ENCODE measurements around the gene DNAAF1. TPM values are rescaled to one million over a fixed set of nuclear protein-coding genes. Genes with fewer than 3 reads are reported as not detected.

The DNAAF1 gene
- total RNA-seq, 3 donors from 2014 or later (not counting 1 experiment from before 2014, with no cell fraction given) = 0.43 to 2.9 (median 0.95) TPM

GRCh38 chr16:84098939-84099338, 46.2 kb upstream of the DNAAF1 start:
- DNase-seq (no peak), ATAC-seq (no peak)
- Mint-ChIP-seq H3K27ac (peak overlapping the region; percentile 26 to 70), H3K4me1 (peaks cover 6 to 23% of the 10 kb centered on the region in 2 donors), H3K36me3 (peaks cover 14% of the 10 kb centered on the region), H3K27me3 (ENCODE audit: low read depth in 2 of 2) (no peaks in the 10 kb centered on the region), H3K9me3 (no peaks in the 10 kb centered on the region), H3K4me3 (no peak overlapping the region)
- no peaks in the 10 kb centered on the region for H3K9me3 ChIP-seq (ENCODE audit: control insufficient read depth, insufficient read depth, low read length)
- intact Hi-C loops (cut with micrococcal nuclease) = no loop called here
- H3K27me3 ChIP-seq (ENCODE audit: control insufficient read depth, insufficient read depth, low read length) = no peaks in the 10 kb centered on the region
- 98% methylated on average over 6 of the region's 7 CpGs for WGBS (ENCODE audit: insufficient coverage)
- H3K36me3 ChIP-seq (ENCODE audit: control insufficient read depth, insufficient read depth, low read length) = peaks cover 49% of the 10 kb centered on the region
- H3K4me1 ChIP-seq (ENCODE audit: control insufficient read depth, insufficient read depth, low read length) = peaks cover 3% of the 10 kb centered on the region
- no peak overlapping the region for H3K27ac ChIP-seq (ENCODE audit: low read length)
- H3K4me3 ChIP-seq (ENCODE audit: low read length) = no peak overlapping the region
- TF ChIP-seq CTCF (IDR thresholded peaks at IDR 0.05) = no peak

- Histone ChIP-seq H3K4me3 (ENCODE audit: low read length) (no peak overlapping the region), H3K9me3 (ENCODE audit: control insufficient read depth, insufficient read depth, low read length) (no peaks in the 10 kb centered on the region), H3K27me3 (ENCODE audit: control insufficient read depth, insufficient read depth, low read length) (no peaks in the 10 kb centered on the region), H3K36me3 (ENCODE audit: control insufficient read depth, insufficient read depth, low read length) (peaks cover 15% of the 10 kb centered on the region), H3K27ac (ENCODE audit: low read length) (no peak overlapping the region), H3K4me1 (ENCODE audit: control insufficient read depth, insufficient read depth, low read length) (peaks cover 3% of the 10 kb centered on the region)
- 86% methylated on average over 5 of the region's 5 CpGs for WGBS (ENCODE audit: insufficient coverage)
- ATAC-seq (no peak), DNase-seq (no peak)
- H3K27me3 Mint-ChIP-seq (ENCODE audit: low read depth in 2 of 2) = no peaks in the 10 kb centered on the region
- no peak overlapping the region for H3K4me3 Mint-ChIP-seq
- intact Hi-C loops (cut with micrococcal nuclease) = no loop called here
- H3K27ac Mint-ChIP-seq = no peak overlapping the region
- peaks cover 30 to 44% of the 10 kb centered on the region in 2 donors for H3K4me1 Mint-ChIP-seq
- H3K9me3 Mint-ChIP-seq = no peaks in the 10 kb centered on the region
- TF ChIP-seq CTCF (IDR thresholded peaks at IDR 0.05) = no peak
- H3K36me3 Mint-ChIP-seq = peaks cover 6% of the 10 kb centered on the region
Observed at GRCh38 chr16:84103678-84104077, 41.4 kb upstream of the DNAAF1 start.

GRCh38 chr16:84104231-84104630, 40.9 kb upstream of the DNAAF1 start:
- H3K27ac Mint-ChIP-seq = no peak overlapping the region

More at GRCh38 chr16:84104231-84104630, 40.9 kb upstream of the DNAAF1 start:
- Histone ChIP-seq H3K27ac (ENCODE audit: low read length) (no peak overlapping the region), H3K27me3 (ENCODE audit: control insufficient read depth, insufficient read depth, low read length) (no peaks in the 10 kb centered on the region), H3K36me3 (ENCODE audit: control insufficient read depth, insufficient read depth, low read length) (peaks cover 17% of the 10 kb centered on the region), H3K4me3 (ENCODE audit: low read length) (no peak overlapping the region), H3K4me1 (ENCODE audit: control insufficient read depth, insufficient read depth, low read length) (peaks cover 3% of the 10 kb centered on the region), H3K9me3 (ENCODE audit: control insufficient read depth, insufficient read depth, low read length) (no peaks in the 10 kb centered on the region)
- ATAC-seq = no peak
- peaks cover 35 to 46% of the 10 kb centered on the region in 2 donors for H3K4me1 Mint-ChIP-seq
- no peak overlapping the region for H3K4me3 Mint-ChIP-seq
- H3K27me3 Mint-ChIP-seq (ENCODE audit: low read depth in 2 of 2) = no peaks in the 10 kb centered on the region
- WGBS (ENCODE audit: insufficient coverage) = 79% methylated on average over 3 of the region's 3 CpGs
- TF ChIP-seq CTCF (IDR thresholded peaks at IDR 0.05) = no peak
- no peaks in the 10 kb centered on the region for H3K9me3 Mint-ChIP-seq
- peaks cover 1% of the 10 kb centered on the region for H3K36me3 Mint-ChIP-seq
- intact Hi-C loops (cut with micrococcal nuclease) = no loop called here
- DNase-seq = no peak
